Left cardiac atrium (tissue), 4 donors: ENCODE data around the gene SH3BP5L. TPM values are rescaled to one million over a fixed set of nuclear protein-coding genes. Genes with fewer than 3 reads are reported as not detected.
"Not testable (repeated sequence)": the region's sequence is repeated elsewhere in the genome, so short reads cannot be mapped to it uniquely, and the experiment has no call there.

Experiments used
- ATAC-seq, 2 donors: fragments of 200-7000 bp; cut with Tn5 transposase; one replicate each; pipeline ENCODE4 v1.9.1; 2020; ENCODE audit warnings: mild to moderate bottlenecking in 2 of 2, moderate library complexity in 2 of 2
- DNase-seq: peaks from one replicate; pipeline ENCODE4 v3.0.0-alpha.2; 2020
- intact Hi-C, 2 donors: fragments of 100-400 bp; cut with DNase I; formaldehyde crosslinking; loops; one replicate each; pipeline versions ENCODE4 v1.14.1 to v1.15.1; 2022 to 2023
- total RNA-seq, 2 donors: library from RNA; stranded (reverse); fragmentation: NEBNext Ultra II Directional; extraction: Animal tissue kit (Norgen Biotek cat#: 25700); gene quantifications; one replicate each; pipeline ENCODE4 v1.2.1, GENCODE V29; 2021
- donor health status: DM: no; HTN: yes; CAD: no.
- donor health status: DM: no; HTN: yes; CAD: no; lungs with severe emphysema.
- donor health status: DM: yes; HTN: yes; CAD: no.
- donor health status: Dilated cardiomyopathy.

Gene SH3BP5L
- total RNA-seq, 2 donors from 2014 or later: 15.1 to 18.5 TPM

DNA sequence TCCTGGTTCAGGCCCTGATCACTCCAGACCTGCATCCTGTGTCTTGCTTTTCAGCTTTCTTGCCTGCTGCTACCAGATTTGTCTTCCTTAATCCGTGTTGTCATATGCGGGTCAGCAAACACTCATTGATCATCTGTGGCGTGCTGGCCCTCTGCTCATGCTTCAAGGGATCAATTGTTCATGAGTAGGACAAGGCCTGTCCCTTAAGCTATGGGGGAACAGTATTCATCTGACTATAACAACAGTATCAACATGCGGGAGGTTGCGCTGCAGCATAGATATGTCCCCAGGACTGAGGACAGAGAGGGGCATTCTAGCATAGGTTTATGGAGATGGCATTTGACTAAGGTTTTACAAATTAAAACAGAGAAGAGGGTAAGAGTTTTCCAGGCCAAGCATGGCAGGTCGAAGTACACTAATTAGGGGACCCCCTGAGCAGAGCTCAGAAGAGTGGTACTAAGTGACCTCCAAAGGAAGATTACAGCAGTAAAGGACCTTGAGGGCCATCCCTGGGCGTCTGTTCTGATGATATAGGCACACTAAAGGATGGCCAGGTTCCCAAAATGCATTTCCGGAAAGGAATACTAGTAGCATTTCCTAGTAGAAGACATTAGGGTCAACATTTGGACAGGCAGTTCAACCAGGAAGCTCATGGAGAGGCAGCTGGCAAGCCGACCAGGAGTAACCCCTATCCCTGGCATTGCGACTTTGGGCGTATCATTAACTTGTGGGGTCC, 11.5 kb upstream of the SH3BP5L start:
- ATAC-seq (no peak), DNase-seq (no peak)
- intact Hi-C loops: no loop called here

GRCh38 chr1:248834343-248834940, 8.7 kb upstream of the SH3BP5L start:
- intact Hi-C loops: no loop called here
- DNase-seq (no peak), ATAC-seq (no peak)

DNA sequence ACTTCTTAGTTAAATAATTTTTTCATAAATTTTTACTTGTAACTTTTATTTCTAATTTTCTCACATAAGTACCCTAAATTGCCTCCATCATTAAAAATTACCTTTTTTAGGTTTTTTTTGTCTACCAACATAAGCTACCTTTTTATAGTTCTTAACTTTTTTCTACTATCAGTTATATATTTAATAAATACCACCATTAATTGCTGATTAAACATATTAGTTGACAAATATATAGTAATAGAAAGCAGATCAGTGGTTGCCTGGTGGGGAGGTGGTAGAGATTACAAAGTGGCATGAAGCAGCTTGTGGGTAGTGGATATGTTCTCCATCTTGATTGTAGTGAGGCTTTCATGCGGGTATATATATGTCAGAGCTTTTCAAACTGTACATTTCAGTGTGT, 6.1 kb upstream of the SH3BP5L start:
- ATAC-seq (no peak), DNase-seq (no peak)
- intact Hi-C loops: no loop called here

DNA sequence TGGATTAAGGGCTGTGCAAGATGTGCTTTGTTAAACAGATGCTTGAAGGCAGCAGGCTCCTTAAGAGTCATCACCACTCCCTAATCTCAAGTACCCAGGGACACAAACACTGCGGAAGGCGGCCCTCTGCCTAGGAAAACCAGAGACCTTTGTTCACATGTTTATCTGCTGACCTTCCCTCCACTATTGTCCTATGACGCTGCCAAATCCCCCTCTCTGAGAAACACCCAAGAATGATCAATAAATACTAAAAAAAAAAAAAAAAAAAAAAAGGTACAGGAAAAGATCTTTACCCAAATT, 5.0 kb upstream of the SH3BP5L start:
- intact Hi-C loops, DNase-seq, ATAC-seq: not testable (repeated sequence)

GRCh38 chr1:248828845-248829244, 3.1 kb upstream of the SH3BP5L start:
- DNase-seq: no peak
- peak in 1 of 2 donors; percentile 6 for ATAC-seq
- intact Hi-C loops: no loop called here

GRCh38 chr1:248825573-248825908, 174 bp downstream of the SH3BP5L start:
- intact Hi-C loops: no loop called here
- peak; percentile 3 to 6 for ATAC-seq
- DNase-seq: no peak

DNA sequence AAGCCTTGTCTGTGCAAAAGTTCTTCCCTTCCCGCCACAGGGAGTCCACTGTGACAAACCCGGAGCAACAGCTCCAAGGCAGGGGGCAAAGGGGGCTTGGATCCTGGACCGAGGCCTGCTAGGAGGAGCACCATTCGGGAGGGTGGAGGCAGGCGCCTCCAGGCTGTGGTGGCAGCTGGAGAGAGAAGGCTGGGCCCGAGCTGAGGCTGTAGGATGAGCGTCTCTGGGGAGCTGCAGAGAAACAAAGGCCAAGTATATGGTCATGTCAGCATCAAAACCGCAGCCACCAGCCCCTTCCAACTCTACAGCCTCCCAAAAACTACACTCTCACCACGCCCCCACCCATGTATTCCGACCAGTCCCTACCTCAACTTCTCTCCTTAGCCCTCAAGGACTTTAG, 579 bp downstream of the SH3BP5L start:
- intact Hi-C loops: no loop called here
- no peak for ATAC-seq
- no peak for DNase-seq

DNA sequence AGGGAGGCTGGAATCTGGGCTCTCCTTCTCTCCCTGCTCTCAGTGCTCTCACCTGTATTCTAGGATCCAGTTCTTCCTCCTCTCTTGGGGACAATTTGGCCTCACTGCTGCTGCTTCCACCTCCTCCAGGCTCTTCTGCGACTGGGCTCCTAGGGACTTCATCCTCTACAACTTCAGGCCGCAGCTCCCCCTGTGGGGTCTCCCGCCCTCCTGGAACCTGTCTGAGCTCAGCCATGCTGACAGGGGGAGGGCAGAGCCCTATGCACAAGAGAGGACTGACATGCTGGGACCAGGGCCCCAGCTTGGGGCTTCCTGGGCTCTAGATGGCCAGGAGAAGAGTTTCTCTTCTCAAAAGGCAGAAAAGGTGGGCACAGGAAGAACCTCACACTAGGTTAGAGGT, 1.0 kb downstream of the SH3BP5L start:
- DNase-seq (no peak), ATAC-seq (no peak)
- intact Hi-C loops: no loop called here

DNA sequence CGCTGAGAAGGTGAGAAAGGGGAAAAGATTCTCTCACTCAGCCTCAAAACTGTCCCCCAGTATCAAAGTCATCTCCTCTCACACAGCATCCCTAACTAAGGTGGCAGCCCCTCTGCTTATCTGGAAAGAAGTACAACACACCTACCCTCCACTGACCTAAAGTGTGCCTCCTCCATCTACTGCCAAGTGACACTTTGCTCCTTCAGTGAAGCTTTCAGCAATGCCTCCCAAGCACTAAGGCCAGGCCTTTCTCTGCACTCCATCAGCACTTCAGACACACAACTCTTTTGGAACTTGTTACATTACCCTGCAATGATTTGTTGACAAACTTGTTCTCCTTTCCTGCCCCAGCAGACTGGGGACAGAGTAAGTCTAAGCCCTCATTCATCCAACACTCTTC, 1.4 kb downstream of the SH3BP5L start:
- ATAC-seq (no peak), DNase-seq (no peak)
- intact Hi-C loops: no loop called here

GRCh38 chr1:248823517-248824001, 2.2 kb downstream of the SH3BP5L start:
- intact Hi-C loops: no loop called here
- DNase-seq (no peak), ATAC-seq (no peak)

DNA sequence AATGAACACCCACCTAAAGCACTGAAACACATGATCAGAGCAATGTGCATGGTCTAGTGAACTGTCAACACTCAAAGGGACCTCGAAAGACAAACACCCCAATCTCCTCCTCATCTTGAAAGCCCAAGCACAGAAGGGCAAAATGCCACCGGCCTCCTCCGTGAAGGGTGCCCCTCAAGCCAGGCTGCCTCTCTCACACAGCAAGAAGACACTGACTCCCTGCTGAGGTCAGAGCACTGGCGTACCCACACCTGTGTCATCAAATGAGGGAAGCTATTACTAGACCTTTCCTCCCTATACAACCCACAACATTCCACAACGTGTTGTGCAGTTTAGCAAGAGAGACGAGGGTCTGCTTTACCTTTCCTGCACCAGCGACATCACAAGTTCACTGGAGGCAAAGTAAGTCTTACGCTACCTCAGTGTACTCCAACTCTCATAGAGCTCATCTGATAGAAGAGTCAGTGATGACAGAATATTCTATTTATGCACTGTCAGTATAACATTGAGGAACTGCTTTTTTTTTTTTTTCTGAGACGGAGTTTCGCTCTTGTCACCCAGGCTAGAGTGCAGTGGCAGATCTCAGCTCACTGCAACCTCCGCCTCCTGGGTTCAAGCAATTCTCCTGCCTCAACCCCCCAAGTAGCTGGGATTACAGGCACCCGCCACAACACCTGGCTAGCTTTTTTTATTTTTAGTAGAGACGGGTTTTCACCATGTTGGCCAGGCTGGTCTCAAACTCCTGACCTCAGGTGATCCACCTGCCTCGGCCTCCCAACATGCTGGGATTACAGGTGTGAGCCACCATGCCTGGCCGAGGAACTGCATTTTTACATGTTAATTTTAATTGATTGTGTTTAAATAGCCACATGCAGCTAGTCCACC, 3.3 kb downstream of the SH3BP5L start:
- no peak for ATAC-seq
- intact Hi-C loops: no loop called here
- DNase-seq: no peak

GRCh38 chr1:248821641-248822040, 4.1 kb downstream of the SH3BP5L start:
- no peak for ATAC-seq
- intact Hi-C loops: no loop called here
- no peak for DNase-seq

DNA sequence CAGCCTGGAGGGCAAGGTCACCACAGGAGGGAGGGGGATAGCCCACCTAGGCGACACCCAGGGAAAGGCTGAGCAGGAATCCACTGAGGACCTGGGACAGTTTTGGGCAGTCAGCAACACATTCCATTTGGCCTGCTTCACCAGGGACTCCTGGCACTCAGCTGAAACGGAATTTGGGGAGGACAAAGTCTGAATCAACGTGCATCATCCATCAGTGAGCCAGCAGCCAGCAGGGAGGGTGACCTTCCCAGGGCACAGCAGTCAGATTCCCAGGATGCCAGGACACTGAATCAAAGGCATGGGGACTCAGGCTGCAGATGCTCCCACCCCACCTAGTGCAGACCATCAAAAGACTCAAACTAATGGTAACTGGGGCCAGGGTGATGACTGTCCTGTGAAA, 4.6 kb downstream of the SH3BP5L start:
- intact Hi-C loops: no loop called here
- ATAC-seq: peak in 1 of 2 donors; percentile 22
- no peak for DNase-seq

- ATAC-seq (no peak), DNase-seq (no peak)
- intact Hi-C loops: no loop called here
Observed at GRCh38 chr1:248820041-248820585, 5.6 kb downstream of the SH3BP5L start.

GRCh38 chr1:248818505-248819374, 7.0 kb downstream of the SH3BP5L start:
- peak in 1 of 2 donors; percentile 33 for ATAC-seq

GRCh38 chr1:248817065-248817464, 8.7 kb downstream of the SH3BP5L start:
- no peak for DNase-seq
- intact Hi-C loops: no loop called here
- no peak for ATAC-seq

More at GRCh38 chr1:248818505-248819374, 7.0 kb downstream of the SH3BP5L start:
- intact Hi-C loops: no loop called here
- no peak for DNase-seq

DNA sequence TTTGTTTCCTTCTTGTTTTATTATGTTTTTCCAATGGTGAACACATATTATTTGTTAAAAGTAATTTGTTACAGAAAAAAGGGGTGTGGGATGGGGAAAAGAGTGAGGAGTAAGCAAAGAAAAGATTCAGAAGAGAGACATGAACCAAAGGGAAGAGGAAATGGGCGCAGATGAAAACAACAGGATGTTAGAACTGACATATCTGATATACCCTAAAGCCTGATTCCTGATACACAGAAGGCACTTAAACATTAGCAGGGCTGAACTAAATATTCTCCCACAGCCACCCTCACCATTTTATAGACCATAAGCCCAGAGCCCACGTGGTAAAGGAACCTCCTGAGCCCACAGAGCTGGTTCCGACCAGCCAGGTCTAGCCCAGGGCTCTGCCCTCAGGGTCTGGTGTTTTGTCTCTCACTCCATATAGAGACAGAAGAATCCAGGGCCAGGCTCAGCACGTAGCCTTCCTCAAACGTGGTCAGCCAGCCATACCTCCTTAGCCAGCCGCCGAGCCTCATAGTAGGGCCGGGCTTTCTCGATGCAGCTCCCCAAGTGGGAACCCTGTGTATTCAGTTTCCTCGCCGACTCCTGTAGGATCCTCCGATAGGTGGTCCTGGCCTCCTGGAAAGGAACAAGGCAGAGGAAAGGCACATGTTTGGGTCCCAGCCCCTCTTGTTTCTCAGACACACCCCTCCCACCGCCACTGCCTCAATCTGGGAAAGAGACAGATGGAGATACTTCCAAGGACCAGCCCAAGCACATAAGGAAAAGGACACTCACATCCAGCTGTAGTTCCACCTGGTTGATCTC, 9.5 kb downstream of the SH3BP5L start:
- no peak for DNase-seq

DNA sequence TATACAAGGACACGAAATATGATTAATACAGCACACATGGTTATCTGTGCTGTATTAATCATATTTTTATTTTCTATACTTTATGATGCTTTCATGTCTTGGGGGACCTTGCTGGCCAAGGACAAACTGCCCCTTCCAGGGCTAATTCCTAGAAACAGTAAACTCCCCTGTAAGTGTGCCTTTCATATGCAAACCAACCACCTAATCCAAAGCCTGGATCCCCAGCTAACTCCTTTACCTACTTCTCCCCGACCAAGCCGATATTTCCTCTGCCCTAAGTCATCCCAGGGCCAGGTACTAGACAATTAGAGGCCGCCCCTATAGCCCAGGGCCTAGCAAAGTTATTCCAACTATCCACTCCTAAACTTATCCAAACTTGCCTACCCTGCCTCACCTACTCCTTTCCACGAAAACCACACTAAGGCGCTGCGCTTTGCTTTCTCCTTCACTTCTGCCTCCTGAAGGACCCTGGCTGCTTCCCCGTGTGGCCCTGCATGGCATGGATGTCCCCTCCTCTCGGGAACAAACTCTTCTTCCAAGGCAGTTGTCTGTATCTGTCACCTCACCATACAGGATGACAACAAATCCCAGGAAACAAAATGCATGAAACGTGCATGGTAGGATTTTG, 10.2 kb downstream of the SH3BP5L start:
- DNase-seq: no peak
- intact Hi-C loops: no loop called here
- no peak for ATAC-seq

More for the DNA sequence above, 9.5 kb downstream of the SH3BP5L start:
- ATAC-seq: no peak
- intact Hi-C loops: no loop called here
